HG03354 (cell line): Measurements from ENCODE around the gene VTI1B.

Source experiments
- ATAC-seq: cut with Tn5 transposase; IDR thresholded peaks from one replicate; pipeline ENCODE4 v1.9.1; 2021; ENCODE audit warnings: mild to moderate bottlenecking; ENCODE audit not compliant: unreplicated experiment, poor library complexity, severe bottlenecking

Gene VTI1B

GRCh38 chr14:67680941-67681340, 6.5 kb upstream of the VTI1B start:
- no peak for ATAC-seq

- peak; percentile 95 for ATAC-seq
Measured at GRCh38 chr14:67680121-67680602, 5.7 kb upstream of the VTI1B start.

GRCh38 chr14:67679006-67679405, 4.6 kb upstream of the VTI1B start:
- ATAC-seq = no peak

GRCh38 chr14:67675219-67675582, 769 bp upstream of the VTI1B start:
- ATAC-seq = no peak

GRCh38 chr14:67674139-67674479, 323 bp downstream of the VTI1B start:
- ATAC-seq = peak; percentile 55

GRCh38 chr14:67673451-67673850, 981 bp downstream of the VTI1B start:
- no peak for ATAC-seq

GRCh38 chr14:67668559-67668958, 5.9 kb downstream of the VTI1B start:
- ATAC-seq = peak; percentile 48

- ATAC-seq = peak; percentile 66
Measured at GRCh38 chr14:67666750-67667449, 7.5 kb downstream of the VTI1B start.

GRCh38 chr14:67665868-67666267, 8.6 kb downstream of the VTI1B start:
- no peak for ATAC-seq

- ATAC-seq = no peak
Measured at GRCh38 chr14:67663633-67664032, 10.8 kb downstream of the VTI1B start.

GRCh38 chr14:67653651-67654280, 20.7 kb downstream of the VTI1B start:
- ATAC-seq = no peak

- no peak for ATAC-seq
Measured at GRCh38 chr14:67652189-67652588, 22.2 kb downstream of the VTI1B start.

- no peak for ATAC-seq
Measured at GRCh38 chr14:67650694-67651093, 23.7 kb downstream of the VTI1B start.

- ATAC-seq = no peak
Measured at GRCh38 chr14:67650151-67650550, 24.3 kb downstream of the VTI1B start.

- no peak for ATAC-seq
Measured at GRCh38 chr14:67646131-67646530, 28.3 kb downstream of the VTI1B start.

GRCh38 chr14:67645414-67645813, 29.0 kb downstream of the VTI1B start:
- ATAC-seq = no peak

GRCh38 chr14:67644428-67644827, 30.0 kb downstream of the VTI1B start:
- ATAC-seq = no peak

GRCh38 chr14:67643713-67644112, 30.7 kb downstream of the VTI1B start:
- no peak for ATAC-seq

GRCh38 chr14:67641902-67642749, 32.3 kb downstream of the VTI1B start:
- ATAC-seq = no peak

- ATAC-seq = no peak
Measured at GRCh38 chr14:67641480-67641879, 33.0 kb downstream of the VTI1B start.

- no peak for ATAC-seq
Measured at GRCh38 chr14:67638642-67639041, 35.8 kb downstream of the VTI1B start.
